GM18870 (cell line): ENCODE measurements around the gene TMTC1.
"Not testable (repeated sequence)": the region's sequence is repeated elsewhere in the genome, so short reads cannot be mapped to it uniquely, and the experiment has no call there.

ENCODE experiments used
- ATAC-seq: cut with Tn5 transposase; IDR thresholded peaks from one replicate; pipeline ENCODE4 v1.9.1; 2021; ENCODE audit warnings: moderate library complexity; ENCODE audit not compliant: unreplicated experiment

The TMTC1 gene

DNA sequence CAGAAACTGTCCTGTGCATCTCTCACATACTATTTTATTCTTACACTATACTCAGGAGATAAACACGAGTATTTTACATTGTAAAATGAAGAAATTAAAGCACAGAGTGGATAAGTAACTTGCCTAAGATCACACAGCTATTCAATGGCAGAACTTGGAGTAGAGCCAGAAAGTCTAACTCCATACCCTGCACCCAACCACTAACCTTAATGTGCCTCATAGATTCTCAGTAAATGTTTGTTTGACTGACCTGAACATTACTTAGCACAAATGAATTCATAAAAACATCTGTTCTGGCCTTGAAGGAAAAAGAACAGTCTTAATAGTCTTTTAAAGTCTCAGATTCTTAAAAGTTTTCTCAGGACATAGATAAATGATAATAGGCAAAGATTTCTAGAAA, 202.8 kb downstream of the TMTC1 start:
- no peak for ATAC-seq

DNA sequence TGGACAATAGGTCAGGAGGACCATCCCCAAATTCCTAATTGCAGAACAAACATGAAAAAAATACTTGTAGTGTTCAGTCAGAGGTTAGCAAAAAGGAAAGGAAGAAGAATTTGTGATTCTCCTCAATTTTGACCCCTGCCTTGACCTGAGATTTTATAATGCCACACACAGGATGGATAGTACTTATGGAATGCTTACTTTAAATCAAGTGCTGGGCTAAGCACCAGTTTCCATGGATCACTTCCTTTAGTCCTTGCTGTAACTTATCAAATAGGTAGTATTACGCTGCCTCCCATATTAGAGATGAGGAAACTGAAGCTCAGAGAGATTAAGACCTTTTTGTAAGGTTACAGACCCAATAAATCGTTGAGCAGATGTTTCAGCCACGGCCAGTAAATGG, 205.0 kb downstream of the TMTC1 start:
- no peak for ATAC-seq

DNA sequence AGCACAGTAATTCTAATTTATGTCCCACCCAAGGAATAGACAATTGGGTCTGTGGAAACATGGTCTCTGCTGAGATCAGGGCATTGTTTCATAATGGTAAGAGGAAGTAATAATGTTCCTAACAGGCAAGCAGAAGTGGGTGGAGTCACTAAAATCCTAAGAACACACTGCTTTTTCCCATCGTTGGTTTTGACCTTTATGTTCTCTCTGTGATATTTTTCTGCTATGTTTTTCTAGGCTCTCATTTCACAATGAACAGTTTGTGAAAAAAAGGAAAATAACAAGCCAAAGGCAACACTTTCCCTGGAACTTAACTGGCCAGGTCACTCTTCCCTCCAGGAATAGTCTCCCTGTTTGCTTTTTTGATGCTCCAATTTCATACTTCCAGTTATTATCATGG, 205.7 kb downstream of the TMTC1 start:
- ATAC-seq: no peak

DNA sequence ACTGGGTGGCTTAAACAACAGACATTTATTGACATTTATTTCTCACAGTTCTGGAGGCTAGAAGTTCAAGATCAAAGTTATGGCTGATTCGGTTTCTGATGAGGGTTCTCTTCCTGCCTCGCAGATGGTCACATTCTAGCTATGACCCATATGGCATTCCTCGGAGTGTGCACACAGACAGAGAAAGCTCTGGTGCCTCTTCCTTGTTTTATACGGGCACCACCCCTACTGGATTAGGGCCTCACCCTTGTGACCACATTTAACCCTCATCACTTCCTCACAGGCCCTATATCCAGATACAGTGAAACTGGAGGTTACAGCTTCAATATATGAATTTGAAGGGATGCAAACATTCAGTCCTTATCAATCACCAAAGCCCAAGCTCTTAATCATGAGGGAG, 209.2 kb downstream of the TMTC1 start:
- no peak for ATAC-seq

DNA sequence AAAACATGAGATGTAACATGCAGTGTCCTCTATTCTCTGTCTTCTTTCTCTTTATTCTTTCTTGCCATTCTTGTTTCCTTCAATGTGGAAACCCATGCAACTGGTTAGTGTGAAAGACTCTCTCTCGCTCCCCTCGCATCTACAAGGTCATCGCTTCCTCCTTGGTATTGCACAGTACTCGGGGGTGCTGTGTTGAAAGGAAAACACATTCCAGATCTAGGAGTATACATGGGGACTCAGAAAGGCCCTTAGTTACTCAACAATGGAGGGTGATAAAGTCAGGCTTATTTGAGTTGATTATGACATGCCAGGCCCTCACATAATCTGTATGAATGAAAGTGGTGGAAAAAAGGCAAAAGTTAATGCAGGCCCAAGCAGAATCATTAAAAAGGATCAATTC, 210.8 kb downstream of the TMTC1 start:
- no peak for ATAC-seq

DNA sequence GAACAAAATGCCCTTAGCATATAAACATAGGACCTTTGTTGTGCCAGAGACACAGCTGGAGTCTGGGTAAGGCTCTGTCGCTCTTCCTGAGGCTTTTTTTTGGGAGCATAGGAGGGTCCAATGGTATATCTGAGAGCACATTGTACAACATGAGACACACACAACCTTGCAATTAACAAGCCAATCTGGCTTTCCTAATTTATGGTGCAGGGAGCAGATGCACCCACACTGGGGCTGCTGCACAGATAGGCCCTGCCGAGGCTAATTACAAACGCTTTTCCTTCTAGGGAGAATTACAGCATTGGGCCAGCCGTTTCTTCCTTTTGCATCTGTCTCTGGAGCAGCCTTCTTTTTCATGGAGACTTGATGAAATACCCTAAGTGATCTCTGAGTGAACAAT, 211.3 kb downstream of the TMTC1 start:
- no peak for ATAC-seq

DNA sequence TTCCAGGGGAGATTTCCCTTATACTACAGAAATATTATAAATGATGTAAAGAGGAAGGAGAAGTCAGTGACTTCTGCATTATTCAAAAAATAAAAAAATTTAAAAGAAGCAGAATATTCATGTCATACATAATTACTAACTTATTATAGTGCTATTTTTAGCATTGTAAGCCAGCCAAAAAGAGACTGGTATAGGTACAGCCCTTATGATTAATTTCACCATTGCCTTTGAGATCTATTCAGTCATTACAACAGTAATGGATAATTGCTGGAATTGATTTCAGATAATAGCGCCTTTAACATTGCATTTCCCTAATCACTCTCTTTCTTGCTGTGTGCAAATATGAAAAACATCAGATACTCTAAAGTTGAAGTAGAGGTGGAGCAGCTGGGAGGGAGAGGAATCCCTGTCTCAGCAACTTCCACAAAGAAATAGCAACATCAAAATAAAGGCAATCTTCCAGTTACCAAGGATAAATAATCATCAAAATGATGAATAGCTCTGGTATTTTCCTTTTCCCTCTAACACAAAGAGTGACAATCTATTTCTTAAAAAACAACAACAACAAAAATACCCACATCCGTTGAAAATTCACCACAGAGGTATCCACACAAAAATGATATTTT, 214.5 kb downstream of the TMTC1 start:
- ATAC-seq: no peak

DNA sequence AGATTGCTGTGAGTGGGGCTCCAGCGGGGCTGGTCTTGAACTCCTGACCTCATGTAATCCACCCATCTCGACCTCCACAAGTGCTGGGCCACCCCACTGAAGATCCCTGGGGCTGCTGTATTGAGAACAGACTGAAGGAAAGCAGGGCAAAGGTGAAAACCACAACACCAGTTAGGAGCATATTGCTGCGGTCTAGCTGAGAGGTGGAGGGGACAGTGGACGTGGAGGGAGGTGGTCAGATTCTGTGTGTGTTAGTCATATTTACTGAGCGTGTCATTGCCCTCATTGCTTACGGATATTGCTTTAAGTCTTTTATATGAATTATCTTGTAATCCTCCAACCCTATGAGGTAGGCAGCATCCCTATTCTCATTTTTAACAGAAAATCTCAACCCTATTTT, 217.3 kb downstream of the TMTC1 start:
- ATAC-seq: no peak

DNA sequence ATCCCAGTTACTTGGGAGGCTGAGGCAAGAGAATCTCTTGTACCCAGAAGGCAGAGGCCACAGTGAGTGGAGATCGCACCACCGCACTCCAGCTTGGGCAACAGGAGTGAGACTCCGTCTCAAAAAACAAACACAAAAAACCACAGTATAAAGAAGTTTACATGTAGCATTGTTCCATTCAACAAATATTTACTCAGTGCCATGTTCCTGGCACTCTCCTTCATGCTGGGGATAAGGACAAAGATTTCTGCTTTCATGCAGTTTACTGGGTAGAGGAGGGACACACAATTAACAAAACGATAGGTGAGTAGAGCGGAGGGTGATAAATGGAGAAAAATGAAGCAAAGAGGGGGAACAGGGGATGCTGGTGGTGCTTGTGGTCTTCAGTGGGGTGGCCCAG, 218.0 kb downstream of the TMTC1 start:
- no peak for ATAC-seq

DNA sequence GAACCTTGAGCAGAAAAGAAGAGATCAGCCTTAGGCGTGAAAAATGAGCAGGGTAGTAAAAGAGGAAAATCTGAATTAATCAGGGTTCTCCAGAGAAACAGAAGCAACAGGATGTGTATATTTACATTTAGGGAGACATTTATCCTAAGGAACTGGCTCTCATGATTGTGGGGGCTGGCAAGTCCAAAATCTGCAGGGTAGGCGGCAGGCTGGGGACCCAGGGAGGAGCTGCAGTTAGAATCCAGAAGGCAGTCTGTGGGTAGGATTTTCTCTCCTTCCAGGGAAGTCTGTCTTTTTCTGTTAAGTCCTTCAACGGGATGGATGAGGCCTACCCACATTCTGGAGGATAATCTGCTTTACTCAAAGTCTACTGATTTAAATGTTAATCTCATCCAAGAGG, 218.8 kb downstream of the TMTC1 start:
- ATAC-seq: no peak

DNA sequence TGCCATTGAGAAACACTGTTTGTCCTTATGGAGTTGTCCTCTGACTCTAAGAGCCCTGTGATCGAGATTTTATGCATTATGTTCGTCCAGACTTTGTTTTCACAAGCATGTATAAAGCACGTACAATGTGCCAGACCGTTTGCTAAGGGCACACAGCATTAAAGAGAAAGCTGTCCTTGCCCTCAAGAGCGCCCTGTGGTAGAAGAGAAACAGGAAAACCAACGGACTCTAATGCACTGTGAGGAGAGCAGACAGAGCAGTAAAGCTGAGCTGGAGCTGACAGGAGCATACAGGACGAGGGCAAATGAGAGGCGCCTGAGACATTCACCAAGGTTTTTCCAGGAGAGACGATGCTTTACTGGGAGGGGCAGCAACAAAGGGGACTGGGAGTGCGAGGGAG, 220.1 kb downstream of the TMTC1 start:
- ATAC-seq: no peak

DNA sequence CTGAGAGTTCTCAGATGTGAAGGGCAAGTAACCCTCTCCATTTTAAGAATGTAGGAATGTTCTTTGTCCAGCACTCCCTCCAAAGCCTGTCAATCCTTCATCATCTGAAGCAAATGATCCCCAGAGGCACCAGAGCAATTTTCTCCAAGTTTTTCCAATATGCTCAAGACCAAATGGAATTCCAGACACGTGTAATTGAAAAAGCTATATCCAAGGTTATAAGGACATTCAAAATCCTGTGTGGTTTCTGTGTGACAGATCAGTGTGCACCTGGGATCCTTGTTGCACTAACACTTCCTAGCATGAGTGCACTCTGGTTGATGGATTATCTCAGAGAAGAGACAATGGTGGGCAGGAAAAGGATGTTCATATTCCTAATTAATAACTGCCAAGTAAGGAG, 220.7 kb downstream of the TMTC1 start:
- no peak for ATAC-seq

DNA sequence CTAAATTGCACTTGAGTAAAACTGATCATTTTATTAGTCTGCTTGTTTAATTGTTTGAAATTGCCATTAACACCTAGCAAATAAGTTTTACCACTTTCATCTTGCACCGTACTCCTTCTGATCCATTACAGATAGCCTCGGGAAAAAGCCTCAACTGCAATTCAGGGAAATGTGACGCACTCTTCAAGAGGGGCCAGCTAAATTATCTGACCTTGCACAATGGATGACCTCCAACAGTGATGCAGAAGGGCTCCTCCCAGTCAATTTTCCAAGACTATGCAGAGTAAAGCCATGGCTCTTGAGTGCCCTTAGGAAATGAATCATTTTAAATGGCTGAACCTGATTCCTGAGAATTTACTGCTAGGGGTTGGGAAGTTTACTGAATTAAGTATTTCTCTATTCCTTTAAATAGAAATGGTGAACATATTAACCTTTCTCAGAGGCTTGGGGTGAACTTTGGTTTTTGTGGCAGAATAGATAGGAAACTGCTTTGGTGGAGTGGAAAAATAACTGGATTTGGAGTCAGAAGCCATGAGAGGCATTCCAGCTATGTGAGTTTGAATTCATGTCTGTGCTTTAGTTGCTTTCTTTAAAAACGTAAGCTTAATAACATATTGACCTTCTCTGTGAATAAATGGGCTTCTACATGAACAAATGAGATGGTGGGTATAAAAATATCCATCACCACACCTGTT, 221.5 kb downstream of the TMTC1 start:
- ATAC-seq: no peak

DNA sequence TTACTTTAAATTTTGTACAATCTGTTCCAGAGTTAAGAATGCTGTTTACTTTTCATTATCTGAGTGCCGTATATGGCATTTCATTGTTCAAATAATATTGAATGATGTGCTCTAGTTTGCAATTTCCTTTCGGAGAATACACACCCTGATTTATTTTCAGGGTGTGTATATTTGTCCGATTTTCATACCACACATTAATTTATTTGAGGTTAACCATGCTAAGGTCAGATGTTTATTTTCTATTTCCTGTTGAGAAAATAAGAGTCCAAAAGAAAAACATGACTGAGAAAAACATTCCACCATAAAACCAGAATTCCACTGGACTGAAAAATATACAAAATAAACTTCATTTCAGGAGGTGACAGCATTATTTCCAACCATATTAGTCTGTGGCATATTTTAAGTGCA, 222.1 kb downstream of the TMTC1 start:
- ATAC-seq: no peak

DNA sequence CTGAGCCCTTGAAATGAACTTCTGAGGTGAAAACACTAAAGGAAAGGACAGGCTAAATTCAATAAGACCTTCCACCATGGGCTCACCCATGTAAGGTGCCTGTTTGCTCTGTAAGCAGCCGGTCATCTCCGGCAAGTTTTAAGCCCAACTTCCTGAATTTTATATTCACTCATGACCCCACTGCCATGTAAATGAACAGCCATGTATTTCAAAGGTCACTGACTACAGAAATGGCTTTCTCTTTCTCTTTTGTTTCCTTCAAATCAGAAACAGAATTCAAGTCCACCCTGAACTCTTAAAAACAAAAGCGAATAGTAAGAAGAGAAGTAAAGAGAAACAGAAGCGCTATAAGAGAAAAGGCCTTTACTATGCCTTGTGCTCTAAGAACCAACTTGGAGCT, 224.5 kb downstream of the TMTC1 start:
- peak; percentile 66 for ATAC-seq

DNA sequence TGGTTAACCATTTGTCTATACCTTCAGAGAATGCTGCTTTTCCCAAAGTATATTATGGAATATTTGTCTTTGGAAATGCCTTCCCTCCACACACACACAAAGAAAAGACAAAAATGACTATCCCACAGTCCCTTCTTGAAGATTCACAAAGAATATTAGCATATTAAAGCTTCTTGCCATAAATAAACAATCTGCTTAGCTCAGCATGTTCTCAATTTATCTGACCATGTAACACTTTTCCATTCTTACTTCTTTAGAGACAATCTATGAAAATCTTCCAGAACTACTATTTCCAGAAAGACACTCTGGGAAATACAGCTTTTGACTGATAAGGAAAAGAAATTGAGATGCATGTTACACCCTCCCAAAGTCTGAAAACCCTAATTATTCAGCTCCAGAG, 227.4 kb downstream of the TMTC1 start:
- ATAC-seq: no peak

DNA sequence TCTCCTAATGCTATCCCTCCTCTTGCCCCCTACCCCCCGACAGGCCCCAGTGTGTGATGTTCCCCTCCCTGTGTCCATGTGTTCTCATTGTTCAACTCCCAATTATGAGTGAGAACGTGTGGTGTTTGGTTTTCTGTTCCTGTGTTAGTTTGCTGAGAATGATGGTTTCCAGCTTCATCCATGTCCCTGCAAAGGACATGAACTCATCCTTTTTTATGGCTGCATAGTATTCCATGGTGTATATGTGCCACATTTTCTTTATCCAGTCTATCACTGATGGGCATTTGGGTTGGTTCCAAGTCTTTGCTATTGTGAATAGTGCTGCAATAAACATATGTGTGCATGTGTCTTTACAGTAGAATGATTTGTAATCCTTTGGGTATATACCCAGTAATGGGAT, 228.3 kb downstream of the TMTC1 start:
- not testable (repeated sequence) for ATAC-seq

DNA sequence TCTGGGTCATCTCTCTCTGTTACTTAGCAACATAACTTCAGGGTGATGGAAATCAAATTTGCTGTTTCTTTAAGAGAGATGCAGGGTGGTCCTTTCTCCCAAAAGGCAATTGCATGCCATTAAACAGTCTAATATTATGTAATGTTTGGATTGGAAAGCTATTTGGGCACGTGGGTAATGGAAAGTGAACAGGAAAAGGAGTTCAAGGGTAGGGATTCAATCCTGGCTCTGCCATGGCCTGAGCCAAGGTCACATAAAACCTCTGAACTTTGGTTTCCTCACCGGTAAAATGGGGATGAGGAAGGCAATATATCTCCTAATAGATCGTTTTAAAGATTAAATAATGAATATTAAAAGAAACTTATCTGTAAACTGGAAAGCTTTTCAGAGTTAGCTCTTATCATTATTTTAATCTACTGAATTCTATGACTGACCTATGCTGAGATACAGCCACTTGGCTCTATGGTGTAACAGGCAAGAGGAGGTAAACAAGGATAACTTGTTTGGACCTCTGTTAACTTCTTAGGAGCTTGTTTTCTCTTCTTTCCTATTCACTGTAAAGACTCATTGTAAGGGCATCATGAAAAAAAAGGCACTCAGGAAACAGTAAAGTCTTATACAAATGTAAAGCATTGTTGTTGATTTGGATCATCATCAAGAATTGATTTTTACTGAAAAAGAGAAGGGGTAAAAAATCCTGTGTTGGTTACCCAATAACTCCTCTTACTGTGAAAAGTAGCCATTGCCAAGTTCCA, 230.6 kb downstream of the TMTC1 start:
- no peak for ATAC-seq

DNA sequence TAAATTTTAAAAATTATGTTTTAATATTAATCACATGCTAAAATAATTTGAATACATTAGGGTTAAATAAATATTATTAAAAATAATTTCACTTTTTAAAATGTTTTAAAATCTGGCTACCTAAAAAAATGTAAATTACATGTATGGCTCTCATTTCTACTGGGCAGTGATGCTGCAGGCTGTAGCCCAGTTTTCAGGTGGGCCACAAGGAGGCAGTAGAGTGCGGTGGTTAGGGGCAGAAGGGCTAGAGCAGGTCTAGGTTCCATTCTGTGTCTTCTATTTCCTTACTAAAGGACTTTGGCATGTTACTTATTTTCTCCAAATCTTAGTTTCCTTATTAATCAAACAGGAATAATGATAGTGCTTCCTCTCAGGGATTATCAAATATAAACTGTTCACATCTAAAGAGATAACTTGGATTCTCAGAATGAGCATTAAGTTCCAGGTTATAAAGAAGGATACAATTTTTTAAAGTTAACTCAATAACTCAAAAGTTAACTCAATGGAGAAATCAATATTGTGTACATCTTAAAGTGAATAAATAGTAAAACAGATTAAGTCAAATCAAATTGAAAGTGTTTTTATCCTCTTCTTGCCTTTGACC, 231.3 kb downstream of the TMTC1 start:
- ATAC-seq: peak; percentile 94

DNA sequence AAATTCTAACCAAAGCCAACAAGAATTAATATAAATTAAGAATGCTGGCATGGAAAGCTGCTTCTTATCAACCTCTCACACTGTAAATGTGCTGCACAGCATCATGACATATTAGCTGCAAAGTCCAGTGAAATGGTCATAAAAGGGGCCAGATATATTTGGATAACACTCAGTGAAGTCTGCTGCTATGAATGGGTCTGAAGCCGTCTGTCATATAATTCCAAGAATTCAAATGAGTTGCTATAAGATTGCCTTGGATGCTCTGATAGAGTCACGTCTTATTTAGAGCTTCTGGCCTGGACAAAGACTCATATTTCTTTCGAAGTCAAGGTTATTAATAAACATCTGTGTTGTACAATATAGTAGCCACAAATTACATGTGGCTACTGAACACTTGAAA, 231.9 kb downstream of the TMTC1 start:
- no peak for ATAC-seq

DNA sequence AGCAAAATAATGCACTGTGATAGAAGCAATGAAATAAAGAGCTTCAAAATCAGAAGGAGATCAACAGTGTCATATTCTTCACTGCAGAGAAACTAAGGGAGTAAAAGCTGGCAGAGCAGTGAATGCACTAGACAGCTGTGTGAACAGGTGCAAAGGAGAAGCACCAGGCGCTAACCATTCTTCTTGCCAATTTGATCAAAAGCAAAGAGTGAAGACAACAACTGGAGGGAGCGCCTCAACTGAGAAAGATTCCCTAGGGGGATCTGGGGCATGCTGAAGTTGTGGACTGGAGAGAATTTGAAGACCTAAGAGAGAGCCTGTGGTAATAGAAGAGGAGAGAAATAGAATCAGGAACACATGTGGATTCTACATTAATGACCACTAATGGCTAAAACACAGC, 235.9 kb downstream of the TMTC1 start:
- no peak for ATAC-seq

DNA sequence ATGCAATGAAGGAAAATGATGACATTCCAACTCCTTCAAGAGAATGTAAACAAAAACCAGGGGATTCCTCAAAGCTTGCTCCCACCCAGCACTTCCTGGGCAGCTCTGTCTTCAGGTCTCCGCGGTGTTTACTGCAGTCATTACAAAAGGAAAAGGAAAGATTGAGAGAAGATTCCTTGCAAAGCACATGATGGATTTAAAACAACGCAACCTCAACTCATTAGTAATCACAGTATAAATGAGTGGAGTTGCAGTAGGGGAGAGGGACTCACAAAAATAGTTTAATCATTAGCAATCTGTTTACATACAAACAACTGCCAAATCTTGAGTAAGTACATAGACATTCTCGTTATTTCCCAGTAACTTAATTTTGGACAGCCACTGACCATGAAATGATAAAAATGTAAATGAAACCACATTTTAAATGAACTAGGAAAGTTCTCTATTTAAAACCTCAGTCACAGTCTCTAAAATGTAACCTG, 236.6 kb downstream of the TMTC1 start:
- ATAC-seq: no peak
